Pancreas (tissue), 10 donors: ENCODE data around the gene GALNT15. TPM values are rescaled to one million over a fixed set of nuclear protein-coding genes. Genes with fewer than 3 reads are reported as not detected.

ENCODE experiments used
- ATAC-seq, 4 donors: fragments of 200-7000 bp; cut with Tn5 transposase; one replicate each; pipeline versions ENCODE4 v1.8.0 to v1.9.1; 2020; ENCODE audit warnings: mild to moderate bottlenecking in 4 of 4, moderate library complexity in 4 of 4
- DNase-seq, 6 donors: peaks; one replicate each; pipeline ENCODE4 v3.0.0-alpha.2; 2020
- FAIRE-seq: peaks from 2 replicates; lab custom pipeline; 2012; peaks lifted over from hg19 to GRCh38; lab: Jason Lieb, UNC
- H3K27ac ChIP-seq, 4 donors: fragments of 200-600 bp; sonication (generic); 1 replicate in 3 of 4; 2 replicates in 1 of 4; pipeline versions ENCODE4 v1.5.0 to v1.8.0; 2020
- H3K27me3 ChIP-seq, 4 donors: fragments of 200-600 bp; one replicate each; pipeline ENCODE4 v1.8.0; 2021
- H3K36me3 ChIP-seq, 3 donors: fragments of 200-600 bp; sonication (generic) in 1 of 3; one replicate each; pipeline versions ENCODE4 v1.5.0 to v1.8.0; 2020 to 2021
- H3K4me1 ChIP-seq, 3 donors: fragments of 200-600 bp; one replicate each; pipeline ENCODE4 v1.8.0; 2021
- H3K4me3 ChIP-seq, 4 donors: fragments of 200-600 bp; sonication (generic) in 2 of 4; one replicate each; pipeline versions ENCODE4 v1.5.0 to v1.8.0; 2020 to 2021
- H3K9me3 ChIP-seq, 4 donors: fragments of 200-600 bp; one replicate each; pipeline ENCODE4 v1.8.0; 2021
- WGBS, 2 donors: extraction: QIAGEN DNeasy Blood & Tissue Kit; methylation state at CpG; one replicate each; pipeline ENCODE4 v1.1.7; 2013; 5-methylcytosine and 5-hydroxymethylcytosine counted together
- intact Hi-C, 3 donors: fragments of 100-400 bp; cut with DNase I; formaldehyde crosslinking; loops; one replicate each; pipeline versions ENCODE4 v1.11.1 to v1.14.2; 2022
- polyA plus RNA-seq, 2 donors: library from polyadenylated mRNA; stranded (reverse); fragments of 200-250 nt; gene quantifications; one replicate each; pipeline ENCODE4 v1.2.3, GENCODE V29; 2013
- total RNA-seq, 6 donors: library from RNA; stranded (reverse); fragmentation: NEBNext Ultra II Directional in 4 of 6; extraction: Animal tissue kit (Norgen Biotek cat#: 25700) in 4 of 6; gene quantifications; one replicate each; pipeline versions ENCODE4 v1.2.1 to v1.2.4, GENCODE V29; 2021 to 2023
- TF ChIP-seq, protein P1 (sequence below), 4 donors: fragments of 200-600 bp; sonication (generic) in 3 of 4; IDR thresholded peaks; one replicate each; pipeline versions ENCODE4 v1.5.0 to v1.8.0; 2021; ENCODE audit warnings: antibody characterized with exemption in 4 of 4
- donor health status: healthy with polysubstance abuse.
- donor health status: DM: no; HTN: no; CAD: no; lungs with moderate emphysema.
- donor health status: DM: no; HTN: no; CAD: no.
- donor health status: control.
- donor health status: control.
- donor health status: Bipolar disorder and iron deficiency.
- donor health status: DM: yes; HTN: yes; CAD: no.
- donor health status: DM: no; HTN: no; CAD: no.
- donor health status: DM: no; HTN: no; CAD: no.
- donor health status: DM: yes; HTN: yes; CAD: no.

GALNT15 gene
- total and polyA plus RNA-seq, 8 donors: 0.78 to 5.6 (median 2.6) TPM

DNA sequence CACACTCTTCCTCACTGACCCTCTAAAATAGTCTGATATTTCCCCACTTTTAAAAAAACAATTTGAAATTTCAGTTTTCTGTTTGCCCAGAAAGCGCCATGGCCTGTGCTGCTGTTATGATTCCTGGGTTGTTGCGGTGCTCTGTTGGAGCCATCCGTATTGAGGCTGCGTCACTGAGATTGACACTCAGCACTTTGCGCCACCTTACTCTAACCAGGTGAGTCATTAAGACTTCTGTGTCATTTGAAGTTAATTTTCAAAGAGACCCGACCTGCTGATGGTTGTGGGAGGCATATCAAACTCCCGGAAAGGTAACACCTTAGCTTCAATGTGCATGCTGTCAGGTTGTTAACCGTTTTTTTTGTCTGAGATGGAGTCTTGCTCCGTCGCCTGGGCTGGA lies 96.4 kb downstream of the GALNT15 start:
- Histone ChIP-seq H3K4me1 (peaks cover 2 to 22% (median 8%) of the 10 kb centered on the region in 3 donors), H3K4me3 (no peak overlapping the region), H3K27ac (no peak overlapping the region), H3K9me3 (no peaks in the 10 kb centered on the region), H3K27me3 (no peaks in the 10 kb centered on the region), H3K36me3 (peaks cover 0 to 17% (median 4%) of the 10 kb centered on the region in 3 donors)
- no peak for DNase-seq
- WGBS, 2 donors: 91 to 93% methylated on average over 10 of the region's 10 CpGs
- TF ChIP-seq, protein P1, sequence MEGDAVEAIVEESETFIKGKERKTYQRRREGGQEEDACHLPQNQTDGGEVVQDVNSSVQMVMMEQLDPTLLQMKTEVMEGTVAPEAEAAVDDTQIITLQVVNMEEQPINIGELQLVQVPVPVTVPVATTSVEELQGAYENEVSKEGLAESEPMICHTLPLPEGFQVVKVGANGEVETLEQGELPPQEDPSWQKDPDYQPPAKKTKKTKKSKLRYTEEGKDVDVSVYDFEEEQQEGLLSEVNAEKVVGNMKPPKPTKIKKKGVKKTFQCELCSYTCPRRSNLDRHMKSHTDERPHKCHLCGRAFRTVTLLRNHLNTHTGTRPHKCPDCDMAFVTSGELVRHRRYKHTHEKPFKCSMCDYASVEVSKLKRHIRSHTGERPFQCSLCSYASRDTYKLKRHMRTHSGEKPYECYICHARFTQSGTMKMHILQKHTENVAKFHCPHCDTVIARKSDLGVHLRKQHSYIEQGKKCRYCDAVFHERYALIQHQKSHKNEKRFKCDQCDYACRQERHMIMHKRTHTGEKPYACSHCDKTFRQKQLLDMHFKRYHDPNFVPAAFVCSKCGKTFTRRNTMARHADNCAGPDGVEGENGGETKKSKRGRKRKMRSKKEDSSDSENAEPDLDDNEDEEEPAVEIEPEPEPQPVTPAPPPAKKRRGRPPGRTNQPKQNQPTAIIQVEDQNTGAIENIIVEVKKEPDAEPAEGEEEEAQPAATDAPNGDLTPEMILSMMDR (IDR thresholded peaks at IDR 0.05): no peak
- intact Hi-C loops: loop anchor here in 1 of 3 donors (5.0 kb wide), 1 partner anchor 276 kb away; no protein-coding TSS in a partner anchor
- ATAC-seq: no peak
- FAIRE-seq: no peak

DNA sequence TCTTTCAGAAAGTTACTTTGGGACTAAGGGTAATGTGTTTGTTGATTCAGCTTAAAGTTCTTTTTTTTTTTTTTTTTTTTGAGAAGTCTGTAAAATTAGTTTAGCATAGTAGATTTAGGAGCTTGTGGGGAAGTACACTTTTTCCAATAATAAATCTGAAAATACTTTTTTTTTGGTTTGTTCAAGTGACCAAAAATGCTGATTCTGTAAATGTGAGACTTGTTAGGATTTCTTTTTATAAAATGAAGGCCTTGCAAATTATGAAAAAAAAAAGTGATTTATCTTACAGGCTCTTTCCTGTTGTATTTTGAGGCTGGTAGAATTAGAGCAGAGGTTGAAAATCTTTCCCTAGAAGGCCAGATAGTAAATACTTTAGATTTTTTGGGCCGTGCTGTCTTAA lies 98.1 kb downstream of the GALNT15 start:
- TF ChIP-seq, protein P1 (IDR thresholded peaks at IDR 0.05): no peak
- H3K36me3 ChIP-seq: peaks cover 0 to 17% (median 4%) of the 10 kb centered on the region in 3 donors
- H3K27ac ChIP-seq: no peak overlapping the region
- no peaks in the 10 kb centered on the region for H3K9me3 ChIP-seq
- peaks cover 0 to 6% (median 0%) of the 10 kb centered on the region in 3 donors for H3K4me1 ChIP-seq
- FAIRE-seq (no peak), ATAC-seq (no peak), DNase-seq (no peak)
- intact Hi-C loops: loop anchor here in 1 of 3 donors (5.0 kb wide), 1 partner anchor 275 kb away; no protein-coding TSS in a partner anchor
- no peak overlapping the region for H3K4me3 ChIP-seq
- WGBS, 2 donors: 79 to 86% methylated on average over 1 of the region's 1 CpG
- H3K27me3 ChIP-seq: no peaks in the 10 kb centered on the region

DNA sequence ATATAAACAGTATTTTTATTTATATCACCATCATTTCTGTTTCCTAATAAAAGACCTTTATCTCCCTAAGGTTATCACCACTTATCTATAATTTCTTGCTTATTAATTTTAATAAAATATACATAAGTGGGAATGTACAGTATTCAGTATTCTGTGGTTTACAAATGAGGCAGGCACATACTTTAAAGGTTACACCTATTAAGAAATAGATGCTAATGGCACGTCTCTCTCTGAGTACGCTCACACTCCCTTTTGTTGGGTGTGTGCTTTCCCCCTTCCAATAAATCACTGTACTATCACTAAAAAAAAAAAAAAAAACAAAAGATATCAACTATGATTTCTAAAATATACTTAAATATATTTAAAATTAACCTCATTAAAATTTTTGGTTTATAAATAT lies 99.4 kb downstream of the GALNT15 start:
- TF ChIP-seq, protein P1 (IDR thresholded peaks at IDR 0.05): no peak
- 97% methylated on average over 2 of the region's 2 CpGs for WGBS, 2 donors
- H3K4me1 ChIP-seq: no peaks in the 10 kb centered on the region
- peak; percentile 9 for FAIRE-seq
- H3K27me3 ChIP-seq: no peaks in the 10 kb centered on the region
- H3K9me3 ChIP-seq: no peaks in the 10 kb centered on the region
- H3K36me3 ChIP-seq: peaks cover 0 to 17% (median 4%) of the 10 kb centered on the region in 3 donors
- H3K27ac ChIP-seq: no peak overlapping the region
- DNase-seq: no peak
- ATAC-seq: no peak
- intact Hi-C loops: loop anchor here in 1 of 3 donors (5.0 kb wide), 1 partner anchor 273 kb away; no protein-coding TSS in a partner anchor
- no peak overlapping the region for H3K4me3 ChIP-seq

DNA sequence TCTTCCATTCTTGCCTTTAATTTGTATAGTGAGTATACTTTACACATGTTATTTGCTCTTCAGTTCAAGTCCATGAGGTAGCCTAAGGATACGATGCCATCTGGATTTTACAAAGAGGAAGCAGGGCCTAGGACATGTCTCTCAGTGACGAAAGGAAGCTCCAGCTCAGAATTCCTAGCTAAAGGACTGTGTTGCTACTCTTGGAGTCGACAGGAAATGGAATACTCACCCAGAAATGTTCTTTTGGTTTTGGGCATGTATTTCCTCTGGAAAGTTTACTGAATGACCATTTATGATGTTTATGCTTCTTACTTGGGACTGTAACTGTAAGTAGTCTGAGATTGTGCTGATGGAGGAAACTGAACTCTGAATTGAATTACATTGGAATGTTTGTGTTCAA lies 103.0 kb downstream of the GALNT15 start:
- 88% methylated on average over 3 of the region's 3 CpGs for WGBS, 2 donors
- DNase-seq (no peak), FAIRE-seq (no peak), ATAC-seq (no peak)
- H3K27ac ChIP-seq: no peak overlapping the region
- no peaks in the 10 kb centered on the region for H3K9me3 ChIP-seq
- intact Hi-C loops: no loop called here
- TF ChIP-seq, protein P1 (IDR thresholded peaks at IDR 0.05): no peak
- H3K4me1 ChIP-seq: no peaks in the 10 kb centered on the region
- no peak overlapping the region for H3K4me3 ChIP-seq
- no peaks in the 10 kb centered on the region for H3K27me3 ChIP-seq
- peaks cover 0 to 1% (median 0%) of the 10 kb centered on the region in 3 donors for H3K36me3 ChIP-seq

DNA sequence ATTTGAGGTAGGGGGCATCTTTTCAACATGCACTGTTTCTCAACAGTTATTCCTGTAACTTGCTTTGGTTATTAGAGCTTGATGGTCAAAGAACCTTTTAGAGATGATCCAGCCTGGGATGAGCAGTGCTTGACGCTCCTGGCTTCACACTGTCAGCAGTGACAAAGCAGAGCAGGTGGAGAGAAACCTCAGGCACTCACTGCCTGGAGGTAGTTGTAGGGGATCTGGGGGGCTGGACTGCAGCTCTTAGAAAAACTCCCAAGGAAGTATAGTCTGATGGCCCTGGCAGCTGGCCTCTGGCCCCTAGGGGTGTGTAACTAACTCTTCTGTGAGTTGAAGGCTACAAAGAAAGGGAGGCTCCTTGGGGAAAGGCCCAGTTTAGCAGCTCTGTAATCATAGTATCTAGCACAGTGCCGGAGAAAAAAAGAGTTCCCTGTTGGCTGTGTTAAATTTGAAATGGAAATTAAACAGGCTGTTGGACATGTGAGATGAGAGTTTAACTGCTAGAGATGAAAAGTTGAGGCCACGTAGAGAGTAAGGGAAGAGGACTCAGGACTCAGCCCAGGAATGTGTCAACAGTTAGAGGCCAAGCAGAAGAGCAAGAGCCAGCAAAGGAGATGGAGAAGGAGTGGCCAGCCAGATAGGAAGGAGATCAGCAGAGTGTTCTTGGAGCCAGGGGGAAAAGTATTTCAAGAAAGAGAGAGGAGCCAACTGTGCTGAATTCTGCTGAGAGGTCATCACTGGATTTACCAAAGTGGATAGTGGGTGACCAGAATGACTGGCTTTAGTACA lies 104.7 kb downstream of the GALNT15 start:
- no peak for FAIRE-seq
- no peaks in the 10 kb centered on the region for H3K36me3 ChIP-seq

More for the DNA sequence above, 104.7 kb downstream of the GALNT15 start:
- H3K9me3 ChIP-seq: no peaks in the 10 kb centered on the region
- ATAC-seq (no peak), DNase-seq (no peak)
- no peak overlapping the region for H3K27ac ChIP-seq
- H3K4me1 ChIP-seq: no peaks in the 10 kb centered on the region
- no peaks in the 10 kb centered on the region for H3K27me3 ChIP-seq
- TF ChIP-seq, protein P1 (IDR thresholded peaks at IDR 0.05): no peak
- 89 to 94% methylated on average over 3 of the region's 3 CpGs for WGBS, 2 donors
- no peak overlapping the region for H3K4me3 ChIP-seq
- intact Hi-C loops: no loop called here
